GM12874 (cell line): ENCODE measurements around the gene HGF.

Source experiments
- TF ChIP-seq, protein P1 (sequence below): IDR thresholded peaks from 2 replicates; pipeline ENCODE4 v1.5.1; 2011; ENCODE audit warnings: low read depth, mild to moderate bottlenecking, control low read depth, low read length, moderate library complexity; ENCODE audit not compliant: insufficient read depth

HGF gene

DNA sequence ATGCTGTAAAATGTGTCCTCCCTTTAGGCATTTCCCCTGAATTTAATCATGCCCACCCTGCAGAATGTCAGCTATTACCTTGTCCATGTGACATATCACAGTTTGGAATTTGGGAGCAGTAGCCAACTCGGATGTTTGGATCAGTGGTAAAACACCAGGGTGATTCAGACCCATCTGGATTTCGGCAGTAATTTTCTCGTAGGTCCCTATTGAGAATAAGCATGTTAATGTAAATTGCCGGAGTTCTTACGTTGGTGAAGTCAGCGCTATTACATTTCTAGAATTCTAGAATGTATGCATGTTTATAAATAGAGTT, 44.1 kb downstream of the HGF start:
- TF ChIP-seq, protein P1, sequence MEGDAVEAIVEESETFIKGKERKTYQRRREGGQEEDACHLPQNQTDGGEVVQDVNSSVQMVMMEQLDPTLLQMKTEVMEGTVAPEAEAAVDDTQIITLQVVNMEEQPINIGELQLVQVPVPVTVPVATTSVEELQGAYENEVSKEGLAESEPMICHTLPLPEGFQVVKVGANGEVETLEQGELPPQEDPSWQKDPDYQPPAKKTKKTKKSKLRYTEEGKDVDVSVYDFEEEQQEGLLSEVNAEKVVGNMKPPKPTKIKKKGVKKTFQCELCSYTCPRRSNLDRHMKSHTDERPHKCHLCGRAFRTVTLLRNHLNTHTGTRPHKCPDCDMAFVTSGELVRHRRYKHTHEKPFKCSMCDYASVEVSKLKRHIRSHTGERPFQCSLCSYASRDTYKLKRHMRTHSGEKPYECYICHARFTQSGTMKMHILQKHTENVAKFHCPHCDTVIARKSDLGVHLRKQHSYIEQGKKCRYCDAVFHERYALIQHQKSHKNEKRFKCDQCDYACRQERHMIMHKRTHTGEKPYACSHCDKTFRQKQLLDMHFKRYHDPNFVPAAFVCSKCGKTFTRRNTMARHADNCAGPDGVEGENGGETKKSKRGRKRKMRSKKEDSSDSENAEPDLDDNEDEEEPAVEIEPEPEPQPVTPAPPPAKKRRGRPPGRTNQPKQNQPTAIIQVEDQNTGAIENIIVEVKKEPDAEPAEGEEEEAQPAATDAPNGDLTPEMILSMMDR, result no peak

DNA sequence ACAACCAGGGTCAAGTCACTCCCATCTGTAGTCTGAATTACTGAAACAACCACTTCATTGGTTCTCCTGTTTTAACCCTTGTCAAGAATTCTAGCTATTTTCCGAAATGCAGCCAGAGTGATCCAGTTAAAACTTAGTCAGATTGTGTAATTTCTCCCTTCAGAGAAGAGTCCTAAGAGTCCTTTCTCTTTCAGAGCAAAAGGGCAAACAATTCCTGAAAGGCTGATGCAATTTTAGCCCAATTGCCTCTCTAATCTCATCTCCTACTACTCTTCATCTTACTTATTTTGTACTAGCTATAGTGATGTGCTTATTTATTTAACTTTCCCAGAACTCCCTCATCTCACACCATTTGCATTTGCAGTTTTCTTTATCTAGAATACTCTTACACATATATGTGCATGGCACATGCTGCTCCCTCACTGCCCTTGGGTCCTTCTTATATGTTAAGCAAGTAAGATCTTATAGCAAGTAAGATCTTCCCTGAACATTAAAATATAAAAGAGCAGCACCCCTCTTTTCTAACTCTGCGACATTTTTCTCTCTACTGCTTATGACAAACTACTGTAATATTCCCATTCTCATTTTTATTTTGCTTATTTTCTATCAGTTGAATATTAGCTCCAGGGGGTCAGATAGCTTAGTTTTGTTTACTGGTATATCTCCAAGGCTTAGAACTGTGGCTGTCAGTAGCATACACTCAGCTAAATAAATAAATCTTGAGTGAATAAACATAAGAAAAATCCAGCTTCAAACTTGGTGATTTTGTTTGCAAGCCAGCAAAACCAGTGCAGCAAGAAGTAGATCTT, 44.6 kb downstream of the HGF start:
- TF ChIP-seq, protein P1, result no peak

DNA sequence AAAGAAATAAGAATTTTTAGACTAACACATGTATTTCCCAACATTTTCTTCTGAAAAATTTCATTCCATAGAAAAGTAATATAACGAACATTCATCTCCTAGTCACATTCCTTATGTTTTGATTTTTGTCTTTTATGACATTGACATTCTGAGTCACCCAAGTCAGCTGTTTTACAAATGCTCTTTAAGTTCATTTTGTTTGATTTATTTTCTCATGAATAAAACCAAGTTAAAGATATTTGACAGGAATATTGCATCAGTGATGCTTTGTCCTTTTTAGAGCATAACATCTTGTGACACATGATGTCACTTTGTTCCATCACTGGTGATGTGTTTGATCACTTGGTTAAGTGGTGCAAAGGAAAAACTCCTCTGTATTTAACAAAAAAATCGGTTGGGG, 48.4 kb downstream of the HGF start:
- TF ChIP-seq, protein P1, result no peak

DNA sequence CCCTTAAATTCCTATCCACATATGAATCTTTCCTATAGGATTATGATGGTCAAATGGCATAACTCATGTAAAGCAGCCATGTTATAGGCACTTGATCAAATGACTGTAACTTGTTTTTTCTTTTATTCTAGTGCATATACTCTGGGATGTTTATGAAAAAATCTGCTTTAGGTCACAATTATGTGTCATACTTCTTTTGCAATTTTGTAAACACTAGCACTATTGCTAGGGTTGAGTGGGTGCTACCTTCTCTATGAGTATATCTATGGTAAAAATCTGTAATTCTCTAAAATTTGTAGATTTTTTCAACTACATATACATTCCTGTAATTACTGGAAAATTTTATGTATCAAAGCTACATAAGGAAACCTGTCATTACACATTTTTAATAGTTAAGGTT, 50.0 kb downstream of the HGF start:
- TF ChIP-seq, protein P1, result no peak

DNA sequence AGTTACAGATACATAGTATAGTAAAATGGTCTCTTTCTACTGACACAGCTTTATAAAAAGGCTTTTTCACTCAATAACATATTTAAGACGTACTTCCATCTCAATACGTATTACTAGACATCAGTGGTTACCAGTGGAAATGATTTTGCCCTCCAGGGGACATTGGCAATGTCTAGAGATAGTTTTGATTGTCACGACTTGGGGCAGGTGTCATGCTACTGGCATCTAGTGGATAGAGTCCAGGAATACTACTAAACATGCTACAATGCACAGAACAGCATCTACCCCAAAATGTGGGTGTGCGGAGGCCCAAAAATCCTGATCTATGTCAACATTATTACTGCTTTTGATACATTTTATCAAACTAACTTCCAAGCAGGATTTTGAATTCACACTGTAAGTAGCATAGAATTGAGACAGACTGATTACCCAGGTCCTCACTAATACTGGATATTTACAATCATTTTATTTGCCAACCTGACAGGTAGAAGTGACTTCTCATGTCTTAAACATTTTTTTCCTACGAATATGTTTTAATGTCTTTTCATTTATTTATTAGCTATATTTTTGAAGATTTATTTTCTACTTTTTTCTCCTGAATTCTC, 53.8 kb downstream of the HGF start:
- TF ChIP-seq, protein P1, result peak; percentile 34; the same call in 1 of the 2 replicates

DNA sequence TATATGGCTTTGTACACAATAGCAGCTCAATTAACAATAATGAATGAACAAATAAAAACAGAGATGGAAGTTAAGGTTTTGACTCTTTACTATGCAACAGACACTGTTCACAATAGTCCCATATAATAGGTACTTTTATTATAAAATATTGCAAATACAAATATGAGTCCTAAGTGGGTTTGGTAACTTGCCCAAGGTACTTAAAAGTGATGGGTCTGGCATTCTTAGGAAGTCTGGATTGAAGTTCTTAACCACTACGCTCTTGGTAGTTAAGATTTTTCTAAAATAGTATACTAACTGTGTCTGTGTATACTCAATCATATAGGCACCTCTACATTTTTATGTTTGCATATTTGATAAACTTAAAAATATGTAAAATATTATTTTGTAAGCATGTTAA, 55.5 kb downstream of the HGF start:
- TF ChIP-seq, protein P1, result no peak

DNA sequence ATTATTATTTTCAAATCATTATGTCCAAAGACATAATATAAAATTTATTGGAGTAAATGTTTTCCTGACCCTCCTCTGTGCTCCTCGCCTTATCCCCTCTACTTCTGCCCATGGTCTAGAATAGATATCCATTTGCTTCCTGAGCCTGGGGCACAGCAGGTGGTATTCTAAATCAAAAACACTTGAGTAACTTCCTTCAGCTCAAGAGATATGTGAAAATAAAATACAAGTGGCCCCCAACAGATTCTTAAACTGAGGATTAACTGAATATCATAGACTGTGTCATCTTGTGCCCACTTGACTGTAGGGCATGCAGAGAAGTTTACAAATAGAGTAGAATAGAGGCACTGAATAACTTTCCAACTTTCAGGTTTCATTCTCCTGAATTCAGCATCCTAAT, 59.1 kb downstream of the HGF start:
- TF ChIP-seq, protein P1, result no peak
